C4-2B (cell line): ENCODE results near the gene LRP1-AS.

ENCODE experiments used
- H3K27ac ChIP-seq: fragments of 450-650 bp; 2 replicates; pipeline ENCODE4 v1.5.1; 2017
- ZFX ChIP-seq: fragments of 450-650 bp; IDR thresholded peaks from 2 replicates; pipeline ENCODE4 v1.6.1; 2017
- TF ChIP-seq, protein P1 (sequence below): fragments of 450-650 bp; conservative IDR thresholded peaks from 2 replicates; pipeline ENCODE4 v1.5.1; 2017; ENCODE audit warnings: mild to moderate bottlenecking

The LRP1-AS gene

DNA sequence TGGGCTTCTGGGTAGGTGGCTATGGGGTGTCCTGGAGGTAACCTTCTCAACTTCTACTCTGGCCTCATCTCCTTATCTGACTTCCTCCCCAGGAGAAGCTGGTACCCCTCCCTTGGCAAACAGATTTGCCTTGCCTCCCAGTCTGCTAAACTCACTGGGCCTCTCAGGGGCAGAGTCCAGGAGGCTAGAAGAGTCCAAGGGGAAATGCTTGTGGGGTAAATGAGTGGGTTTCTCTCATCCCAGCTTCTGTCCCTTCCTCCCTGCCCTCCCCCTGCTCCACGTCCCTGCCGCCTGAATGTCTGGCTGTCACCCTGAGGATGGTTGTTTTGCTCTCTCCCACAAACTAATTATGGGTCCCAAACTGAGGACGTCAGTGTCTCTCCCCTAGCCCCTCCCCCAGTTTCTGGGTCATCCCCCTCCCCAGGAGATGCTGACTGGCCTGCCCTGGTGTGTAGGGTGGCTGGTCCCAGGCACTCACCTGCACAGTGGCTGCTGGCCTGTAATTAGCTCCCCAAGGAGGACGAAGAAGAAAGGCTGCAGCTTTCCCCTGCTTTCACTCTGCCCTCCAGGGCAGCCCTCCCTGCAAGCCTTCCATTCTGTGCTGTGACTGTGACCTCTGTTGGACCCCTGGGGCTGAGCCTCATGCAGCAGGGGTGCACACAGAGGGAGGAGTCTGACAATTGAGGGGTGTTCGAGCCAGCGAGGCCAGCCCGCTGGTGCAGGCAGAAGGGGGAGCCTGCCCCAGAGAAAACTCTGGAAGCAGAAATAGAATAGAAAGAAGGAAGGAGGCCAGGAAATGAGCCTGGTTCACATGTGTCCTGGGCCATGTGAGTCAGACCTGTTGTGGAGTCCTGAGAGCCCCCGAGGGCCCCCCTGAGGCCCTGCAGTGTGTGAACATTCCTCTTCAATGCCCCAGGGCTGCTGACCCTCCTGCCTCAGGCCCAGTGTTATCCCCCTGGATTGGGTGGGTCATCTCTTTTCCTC is at the start of gene LRP1-AS:
Gene LRP1-AS, minus strand, starts transcription at position 659 of the 984 bp plus-strand sequence.
- TF ChIP-seq, protein P1, sequence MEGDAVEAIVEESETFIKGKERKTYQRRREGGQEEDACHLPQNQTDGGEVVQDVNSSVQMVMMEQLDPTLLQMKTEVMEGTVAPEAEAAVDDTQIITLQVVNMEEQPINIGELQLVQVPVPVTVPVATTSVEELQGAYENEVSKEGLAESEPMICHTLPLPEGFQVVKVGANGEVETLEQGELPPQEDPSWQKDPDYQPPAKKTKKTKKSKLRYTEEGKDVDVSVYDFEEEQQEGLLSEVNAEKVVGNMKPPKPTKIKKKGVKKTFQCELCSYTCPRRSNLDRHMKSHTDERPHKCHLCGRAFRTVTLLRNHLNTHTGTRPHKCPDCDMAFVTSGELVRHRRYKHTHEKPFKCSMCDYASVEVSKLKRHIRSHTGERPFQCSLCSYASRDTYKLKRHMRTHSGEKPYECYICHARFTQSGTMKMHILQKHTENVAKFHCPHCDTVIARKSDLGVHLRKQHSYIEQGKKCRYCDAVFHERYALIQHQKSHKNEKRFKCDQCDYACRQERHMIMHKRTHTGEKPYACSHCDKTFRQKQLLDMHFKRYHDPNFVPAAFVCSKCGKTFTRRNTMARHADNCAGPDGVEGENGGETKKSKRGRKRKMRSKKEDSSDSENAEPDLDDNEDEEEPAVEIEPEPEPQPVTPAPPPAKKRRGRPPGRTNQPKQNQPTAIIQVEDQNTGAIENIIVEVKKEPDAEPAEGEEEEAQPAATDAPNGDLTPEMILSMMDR, result no peak
- no peak for TF ChIP-seq ZFX
- H3K27ac ChIP-seq, result no peak within 1 kb of the TSS

DNA sequence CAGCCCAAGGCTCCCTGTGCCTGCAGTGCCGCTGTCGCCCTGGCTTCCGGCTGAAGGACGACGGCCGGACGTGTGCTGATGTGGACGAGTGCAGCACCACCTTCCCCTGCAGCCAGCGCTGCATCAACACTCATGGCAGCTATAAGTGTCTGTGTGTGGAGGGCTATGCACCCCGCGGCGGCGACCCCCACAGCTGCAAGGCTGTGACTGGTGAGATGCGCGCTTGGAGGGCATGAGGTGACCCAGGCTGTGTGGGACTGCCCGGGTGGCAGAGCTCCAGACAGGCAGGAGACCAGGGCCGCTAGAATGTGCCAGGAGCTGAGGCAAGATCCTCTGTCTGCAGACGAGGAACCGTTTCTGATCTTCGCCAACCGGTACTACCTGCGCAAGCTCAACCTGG is 49.5 kb upstream of the LRP1-AS start:
- H3K27ac ChIP-seq, result no peak overlapping the region
- no peak for TF ChIP-seq ZFX
- TF ChIP-seq, protein P1, result no peak

DNA sequence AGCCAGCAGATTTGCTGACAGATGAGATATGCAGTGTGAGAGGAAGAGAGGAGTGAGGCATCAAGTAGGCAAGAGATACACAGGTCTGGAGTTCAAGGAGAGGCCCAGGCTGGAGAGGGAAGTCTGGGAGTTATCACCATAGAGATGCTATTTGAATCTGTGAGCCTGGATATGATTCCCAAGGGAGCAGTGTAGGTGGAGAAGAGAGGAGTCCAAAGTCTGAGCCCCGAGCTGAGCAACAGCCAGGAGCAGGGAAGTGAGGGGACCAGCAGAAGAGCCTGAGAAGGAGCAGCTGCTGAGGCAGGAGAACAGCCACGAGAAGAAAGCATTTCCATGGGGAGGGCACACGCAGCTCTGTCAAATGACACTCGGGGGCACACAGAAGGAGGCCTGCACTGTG is 49.0 kb upstream of the LRP1-AS start:
- TF ChIP-seq, protein P1, result no peak
- TF ChIP-seq ZFX, result no peak
- H3K27ac ChIP-seq, result no peak overlapping the region

DNA sequence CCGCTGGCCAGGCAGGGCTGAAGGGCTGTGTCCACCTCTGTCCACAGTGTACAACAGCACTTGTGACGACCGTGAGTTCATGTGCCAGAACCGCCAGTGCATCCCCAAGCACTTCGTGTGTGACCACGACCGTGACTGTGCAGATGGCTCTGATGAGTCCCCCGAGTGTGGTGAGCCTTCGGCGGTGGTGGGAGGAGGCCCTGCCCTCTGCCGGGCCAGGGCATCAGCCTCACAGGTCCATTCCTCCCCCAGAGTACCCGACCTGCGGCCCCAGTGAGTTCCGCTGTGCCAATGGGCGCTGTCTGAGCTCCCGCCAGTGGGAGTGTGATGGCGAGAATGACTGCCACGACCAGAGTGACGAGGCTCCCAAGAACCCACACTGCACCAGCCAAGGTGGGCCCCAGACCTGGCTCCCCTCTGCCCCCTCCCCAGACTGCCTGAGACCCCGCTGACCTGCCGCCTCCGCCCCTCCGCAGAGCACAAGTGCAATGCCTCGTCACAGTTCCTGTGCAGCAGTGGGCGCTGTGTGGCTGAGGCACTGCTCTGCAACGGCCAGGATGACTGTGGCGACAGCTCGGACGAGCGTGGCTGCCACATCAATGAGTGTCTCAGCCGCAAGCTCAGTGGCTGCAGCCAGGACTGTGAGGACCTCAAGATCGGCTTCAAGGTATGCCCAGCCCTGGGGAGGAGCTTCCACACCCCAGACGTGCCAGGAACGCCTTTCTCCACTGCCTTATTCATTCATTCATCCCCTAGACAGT is 48.4 kb upstream of the LRP1-AS start:
- no peak overlapping the region for H3K27ac ChIP-seq
- no peak for TF ChIP-seq ZFX
- TF ChIP-seq, protein P1, result no peak

DNA sequence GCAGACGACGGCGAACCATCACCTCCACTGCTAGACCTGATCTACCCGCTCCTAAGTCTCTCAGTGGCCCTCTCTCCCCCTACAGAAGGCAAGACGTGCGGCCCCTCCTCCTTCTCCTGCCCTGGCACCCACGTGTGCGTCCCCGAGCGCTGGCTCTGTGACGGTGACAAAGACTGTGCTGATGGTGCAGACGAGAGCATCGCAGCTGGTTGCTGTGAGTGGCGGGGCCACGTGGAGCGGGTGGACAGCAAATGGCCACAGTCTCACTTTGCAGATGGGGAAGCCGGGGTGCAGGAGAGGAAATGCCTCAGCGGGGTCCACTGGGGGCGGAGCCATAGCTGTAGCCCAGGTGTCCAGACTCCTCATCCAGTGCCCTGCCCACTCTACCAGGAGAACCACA is 47.8 kb upstream of the LRP1-AS start:
- no peak for TF ChIP-seq ZFX
- TF ChIP-seq, protein P1, result no peak

DNA sequence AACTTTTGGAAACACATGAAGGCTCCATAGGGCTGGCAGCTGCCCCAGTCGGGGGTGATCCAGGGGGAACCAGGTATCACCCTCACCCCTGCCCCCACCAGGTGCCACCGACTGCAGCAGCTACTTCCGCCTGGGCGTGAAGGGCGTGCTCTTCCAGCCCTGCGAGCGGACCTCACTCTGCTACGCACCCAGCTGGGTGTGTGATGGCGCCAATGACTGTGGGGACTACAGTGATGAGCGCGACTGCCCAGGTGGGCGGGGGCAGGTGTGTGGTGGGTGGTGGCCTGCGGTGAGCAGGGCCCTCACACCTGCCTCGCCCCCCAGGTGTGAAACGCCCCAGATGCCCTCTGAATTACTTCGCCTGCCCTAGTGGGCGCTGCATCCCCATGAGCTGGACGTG is 46.8 kb upstream of the LRP1-AS start:
- H3K27ac ChIP-seq, result no peak overlapping the region
- TF ChIP-seq ZFX, result no peak
- TF ChIP-seq, protein P1, result no peak

More for the DNA sequence above, 47.8 kb upstream of the LRP1-AS start:
- H3K27ac ChIP-seq, result no peak overlapping the region

DNA sequence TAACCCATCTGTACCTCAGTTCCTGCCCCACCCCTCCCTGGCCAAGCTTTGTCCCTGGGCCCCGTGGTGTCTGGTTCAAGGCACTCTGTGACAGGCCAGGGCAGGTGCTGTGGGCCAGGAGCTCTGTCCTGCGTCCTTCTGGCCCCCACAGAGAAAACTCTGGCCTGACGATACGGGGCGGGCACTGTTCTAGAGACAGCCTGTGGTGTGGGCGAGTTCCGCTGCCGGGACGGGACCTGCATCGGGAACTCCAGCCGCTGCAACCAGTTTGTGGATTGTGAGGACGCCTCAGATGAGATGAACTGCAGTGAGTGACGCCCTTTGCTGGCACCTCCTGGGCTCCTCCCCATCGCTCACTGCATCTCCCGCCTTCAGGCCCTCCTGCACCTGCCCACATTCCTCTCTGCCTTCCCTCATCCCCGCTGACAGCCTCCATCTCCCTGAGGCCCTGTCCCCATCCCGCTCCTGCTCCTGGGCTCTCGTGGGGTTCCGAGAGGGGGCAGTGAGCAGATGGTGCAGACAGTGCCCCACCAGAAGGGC is 46.4 kb upstream of the LRP1-AS start:
- H3K27ac ChIP-seq, result no peak overlapping the region
- TF ChIP-seq, protein P1, result no peak
- no peak for TF ChIP-seq ZFX
